Stimulated activated CD8-positive, alpha-beta memory T cell treated with anti-CD3 and anti-CD28 coated beads, Interleukin-15, amount 100 ng/mL, for 1 hour (primary cell): Measurements from ENCODE around the gene EZR.

ENCODE experiments used
- DNase-seq: peaks from one replicate; pipeline ENCODE4 v3.0.0-alpha.2; 2020; ENCODE audit warnings: low read depth

The EZR gene

GRCh38 chr6:158775832-158776231 lies 43.3 kb downstream of the EZR start:
- no peak for DNase-seq

- no peak for DNase-seq
Observed at GRCh38 chr6:158774717-158775449, 44.3 kb downstream of the EZR start.

GRCh38 chr6:158773581-158774449 lies 45.4 kb downstream of the EZR start:
- no peak for DNase-seq

- no peak for DNase-seq
Observed at GRCh38 chr6:158772851-158773371, 46.3 kb downstream of the EZR start.

- DNase-seq: no peak
Observed at GRCh38 chr6:158772172-158772571, 47.0 kb downstream of the EZR start.

- no peak for DNase-seq
Observed at GRCh38 chr6:158771399-158772152, 47.6 kb downstream of the EZR start.

- no peak for DNase-seq
Observed at GRCh38 chr6:158770533-158771330, 48.4 kb downstream of the EZR start.

GRCh38 chr6:158769771-158770432 lies 49.3 kb downstream of the EZR start:
- DNase-seq: no peak

GRCh38 chr6:158769234-158769770 lies 49.9 kb downstream of the EZR start:
- no peak for DNase-seq

GRCh38 chr6:158768436-158768835 lies 50.7 kb downstream of the EZR start:
- DNase-seq: no peak

GRCh38 chr6:158767709-158768108 lies 51.5 kb downstream of the EZR start:
- no peak for DNase-seq

- no peak for DNase-seq
Observed at GRCh38 chr6:158766621-158767455, 52.3 kb downstream of the EZR start.

GRCh38 chr6:158765499-158766068 lies 53.6 kb downstream of the EZR start:
- no peak for DNase-seq

GRCh38 chr6:158764926-158765325 lies 54.2 kb downstream of the EZR start:
- DNase-seq: no peak

- no peak for DNase-seq
Observed at GRCh38 chr6:158764183-158764849, 54.9 kb downstream of the EZR start.

GRCh38 chr6:158763434-158764182 lies 55.6 kb downstream of the EZR start:
- no peak for DNase-seq

GRCh38 chr6:158762787-158763433 lies 56.3 kb downstream of the EZR start:
- no peak for DNase-seq

- no peak for DNase-seq
Observed at GRCh38 chr6:158761746-158762145, 57.4 kb downstream of the EZR start.
